Lung microvascular endothelial cell (primary cell): Measurements from ENCODE around the gene ATRN. TPM values are rescaled to one million over a fixed set of nuclear protein-coding genes. Genes with fewer than 3 reads are reported as not detected.

Source experiments
- DNase-seq, 2 donors: peaks; one replicate each; pipeline versions ENCODE4 v3.0.0 to v3.0.0-alpha.2; 2010; ENCODE audit warnings: low read depth in 2 of 2
- total RNA-seq: library from RNA; depleted of rRNA; stranded (reverse); fragments of >200 nt; gene quantifications from 2 replicates; pipeline ENCODE4 v1.2.1, GENCODE V29; 2014

ATRN gene
- total RNA-seq, 1 donor from 2014 or later, result 25.2 TPM

DNA sequence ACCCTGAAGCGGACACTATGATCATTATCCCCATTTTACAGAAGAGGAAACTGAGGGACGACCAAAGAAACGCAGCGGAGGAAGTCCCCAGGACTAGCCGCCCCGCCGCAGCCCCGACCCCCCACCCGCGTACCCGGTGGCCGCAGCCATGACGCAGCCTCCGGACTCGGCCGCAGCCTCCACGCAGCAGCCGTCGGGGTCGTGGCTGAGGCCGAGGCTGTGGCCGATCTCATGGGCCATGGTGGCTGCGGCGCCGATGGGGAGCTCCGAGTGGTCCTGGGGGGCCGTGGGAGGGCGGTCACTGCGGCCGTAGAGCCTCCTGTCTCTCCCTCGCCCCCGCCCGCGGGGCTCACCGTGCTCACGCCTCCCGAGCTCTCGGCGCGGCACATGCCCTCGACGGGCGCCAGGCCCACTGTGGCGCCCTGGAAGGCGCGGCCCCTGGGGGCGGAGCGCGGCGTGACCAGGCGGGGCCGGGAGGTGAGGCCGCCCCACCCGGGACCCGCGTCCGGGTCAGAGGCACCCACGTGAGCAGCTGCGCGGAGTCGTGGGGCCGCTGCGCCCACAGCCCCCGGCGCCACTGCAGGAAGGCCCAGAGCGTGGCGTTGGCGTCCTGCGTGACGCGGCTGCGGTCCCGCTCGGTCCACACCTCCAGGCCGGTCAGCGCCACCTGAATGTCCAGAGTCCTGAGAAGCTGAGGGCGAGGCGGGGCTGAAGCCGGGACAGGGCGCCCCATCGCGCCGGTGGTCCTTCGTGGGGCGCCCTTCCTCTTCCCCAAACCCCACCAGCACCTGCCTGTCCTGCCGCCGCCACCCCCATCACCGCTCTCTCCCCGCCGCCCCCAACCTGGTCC, 202.6 kb downstream of the ATRN start:
- DNase-seq, result no peak

DNA sequence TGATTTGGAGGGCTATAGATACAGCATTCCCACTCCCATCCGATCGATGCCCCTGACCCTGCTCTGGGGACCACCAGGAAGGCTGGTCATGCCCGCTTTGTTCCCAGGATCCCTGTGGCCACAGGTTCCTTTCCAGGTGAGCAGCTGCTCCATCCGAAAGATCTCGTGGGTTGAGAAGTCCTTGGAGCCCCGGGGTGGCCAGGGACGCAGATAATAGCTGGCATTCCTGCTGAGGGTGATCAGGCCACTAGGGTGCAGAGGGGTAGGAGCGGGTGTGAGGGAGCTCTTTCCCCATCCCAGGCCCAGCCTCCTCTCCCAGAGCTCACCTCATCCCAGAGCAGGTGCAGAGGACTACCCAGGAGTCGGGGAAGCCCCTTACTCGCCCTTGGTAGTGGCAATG, 203.6 kb downstream of the ATRN start:
- DNase-seq, result no peak

DNA sequence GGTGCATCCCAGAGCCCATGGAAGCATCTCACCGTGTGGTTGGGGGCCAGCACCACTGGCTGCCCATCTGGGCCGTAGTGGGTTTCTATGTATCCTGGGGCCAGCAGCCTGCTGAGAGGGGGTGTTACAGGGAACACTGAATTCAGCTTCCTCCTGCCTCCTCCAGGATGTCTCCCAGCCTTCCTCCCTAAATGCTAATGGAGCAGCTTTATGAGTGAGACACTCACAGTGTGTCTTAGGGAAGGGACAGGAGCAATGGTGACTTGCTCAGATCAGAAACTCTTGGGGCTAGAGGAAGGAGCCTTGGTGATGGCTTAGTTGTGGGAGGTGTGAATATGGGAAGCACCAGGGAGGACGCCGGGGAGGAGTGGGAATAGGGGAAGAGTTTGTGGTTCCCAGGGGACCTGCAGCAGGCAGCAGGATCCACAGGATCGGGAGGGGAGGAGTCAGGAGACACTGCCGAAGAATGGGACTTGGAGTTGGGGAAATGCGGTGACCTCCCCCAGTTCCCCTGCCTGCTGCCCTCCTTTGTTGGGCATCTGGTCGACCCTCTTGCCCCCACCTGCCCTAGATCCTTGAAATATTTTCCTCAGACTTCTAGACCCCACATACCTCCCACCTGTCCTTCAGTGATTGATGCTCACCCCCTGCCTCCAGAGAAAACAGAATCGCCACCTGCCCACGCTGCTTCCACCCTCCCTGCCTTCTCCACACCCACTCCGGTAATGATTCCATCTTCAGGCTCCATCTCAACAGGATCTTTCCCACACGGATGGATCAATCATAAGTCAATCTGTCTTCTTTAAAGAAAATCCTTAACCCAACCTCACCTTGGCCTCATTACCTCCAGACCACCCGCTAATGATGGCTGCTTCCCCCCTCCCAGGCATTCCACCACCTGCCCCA, 204.4 kb downstream of the ATRN start:
- no peak for DNase-seq

DNA sequence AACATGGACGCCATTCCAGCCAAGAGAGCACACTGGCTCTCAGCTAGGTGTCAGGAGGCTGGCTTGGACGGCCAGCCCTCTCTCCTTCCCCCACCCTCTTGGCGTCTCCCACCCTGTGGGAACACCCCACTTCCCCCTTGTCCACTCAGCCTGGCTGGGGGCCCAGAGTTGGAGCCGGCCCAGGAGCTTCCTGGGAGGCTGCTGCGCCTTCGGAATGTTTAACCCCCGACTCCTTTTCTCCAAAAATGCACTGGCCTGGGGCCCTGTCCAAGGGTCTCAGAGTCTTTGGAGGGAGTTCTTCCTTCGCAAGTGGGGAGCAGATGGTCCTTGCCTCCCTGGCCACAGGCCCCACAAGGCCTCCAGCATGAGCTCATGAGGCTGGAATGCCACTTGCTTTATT, 206.9 kb downstream of the ATRN start:
- DNase-seq, result no peak

DNA sequence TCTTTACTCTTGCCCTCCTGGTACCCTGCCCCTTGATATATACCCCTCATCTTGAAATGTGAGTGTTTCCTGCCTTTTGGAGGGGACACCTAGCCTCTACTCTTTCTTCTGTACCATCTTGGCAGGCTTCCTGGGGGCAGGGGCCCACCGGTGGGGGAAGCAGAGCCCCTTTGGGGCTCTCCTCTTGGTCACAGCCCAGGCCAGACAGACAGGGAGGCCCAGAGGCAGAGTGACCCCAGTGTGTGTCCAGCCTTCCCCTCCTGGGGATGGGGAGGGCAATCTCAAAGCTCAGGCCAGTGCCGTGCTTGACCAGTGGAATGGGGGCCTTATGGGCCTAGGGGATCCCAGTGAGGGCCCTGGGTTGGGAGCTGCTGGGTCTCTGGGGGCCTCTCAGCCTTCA, 207.4 kb downstream of the ATRN start:
- no peak for DNase-seq

DNA sequence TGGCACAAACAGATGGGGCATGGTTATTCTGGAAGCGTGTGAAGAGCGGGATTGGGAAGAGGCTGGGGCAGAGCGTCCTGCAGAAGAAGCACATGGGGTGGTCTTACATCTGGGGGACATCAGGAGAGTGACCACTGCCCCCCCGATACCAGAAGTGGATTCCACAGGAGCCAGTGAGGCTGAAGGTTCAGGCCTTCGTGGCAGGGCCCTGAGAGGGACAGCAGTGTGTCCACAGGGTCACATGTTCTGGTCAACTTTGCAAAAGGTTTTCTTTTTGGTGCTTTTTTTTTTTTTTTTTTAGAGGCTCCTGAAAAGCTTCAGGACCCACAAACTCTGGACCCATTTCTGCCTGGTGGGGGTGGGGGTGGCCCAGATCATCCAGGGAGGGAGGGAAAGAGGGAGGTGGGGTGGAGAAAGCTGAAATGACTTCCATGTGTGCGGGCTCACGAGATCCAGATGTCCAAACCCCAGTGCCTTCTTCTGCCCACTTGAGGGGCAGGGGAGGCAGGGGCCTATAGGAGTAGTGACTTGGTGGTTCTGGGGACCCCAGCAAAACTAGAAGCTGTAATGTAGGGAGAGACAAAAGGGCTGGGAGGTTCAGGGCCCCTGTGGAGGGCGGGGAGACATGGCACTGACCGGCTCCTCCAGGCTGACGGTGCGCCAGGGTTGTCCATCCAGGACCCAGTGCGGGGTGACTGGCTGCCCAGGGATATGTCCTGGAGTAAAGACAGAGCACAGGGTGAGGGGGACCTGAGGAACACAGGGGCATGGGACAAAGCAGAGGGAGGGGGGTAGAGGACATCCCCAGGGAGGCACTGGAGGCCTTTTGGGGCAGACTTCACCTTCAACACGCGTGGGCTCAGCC, 208.3 kb downstream of the ATRN start:
- DNase-seq, result no peak

DNA sequence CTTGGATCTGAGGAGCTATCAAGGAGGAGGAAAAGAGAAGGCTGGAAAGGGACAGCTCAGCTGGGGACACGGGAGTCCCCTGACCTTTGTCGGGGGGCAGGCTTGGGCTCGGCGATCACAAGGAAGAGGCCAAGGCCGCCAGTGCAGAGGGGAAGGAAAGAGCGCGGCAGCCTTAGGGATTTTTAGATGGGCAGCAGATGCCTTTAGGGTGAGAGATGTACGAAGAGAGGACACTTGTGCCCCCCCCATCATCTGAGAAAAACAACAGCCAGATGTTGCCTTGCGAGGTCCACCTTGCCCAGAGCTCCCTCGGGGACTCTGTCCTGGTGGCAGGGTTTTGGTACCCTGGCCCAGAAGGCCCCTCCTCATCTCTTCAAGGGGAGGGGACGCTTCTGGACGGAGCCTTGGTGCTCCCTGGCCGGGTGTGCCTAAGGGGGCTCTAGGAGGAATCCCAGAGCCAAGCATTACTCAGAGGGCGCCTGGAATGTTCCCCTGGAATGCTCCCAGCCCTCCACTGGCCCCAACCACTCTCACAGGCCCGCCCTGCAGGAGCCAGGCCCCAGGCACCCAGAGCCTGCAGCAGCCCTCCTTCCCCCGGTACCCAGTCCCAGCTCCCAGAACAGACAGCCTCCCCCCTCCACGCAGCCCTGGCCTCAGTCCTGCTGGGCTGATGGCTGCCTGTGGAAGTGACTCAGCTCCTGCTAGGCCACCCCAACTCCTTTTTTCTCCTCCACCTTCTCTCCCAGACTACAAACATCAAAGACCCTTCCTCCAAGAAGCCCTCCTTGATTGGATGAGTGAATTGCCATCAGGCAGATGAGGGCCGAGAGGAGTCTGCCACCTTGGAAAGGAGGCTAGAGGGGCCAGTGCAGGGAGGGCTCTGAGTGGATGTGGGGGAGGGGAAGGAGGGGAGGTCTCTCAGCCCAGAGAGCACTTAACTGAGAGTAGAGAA, 209.2 kb downstream of the ATRN start:
- DNase-seq, result peak in 1 of 2 donors; percentile 15

DNA sequence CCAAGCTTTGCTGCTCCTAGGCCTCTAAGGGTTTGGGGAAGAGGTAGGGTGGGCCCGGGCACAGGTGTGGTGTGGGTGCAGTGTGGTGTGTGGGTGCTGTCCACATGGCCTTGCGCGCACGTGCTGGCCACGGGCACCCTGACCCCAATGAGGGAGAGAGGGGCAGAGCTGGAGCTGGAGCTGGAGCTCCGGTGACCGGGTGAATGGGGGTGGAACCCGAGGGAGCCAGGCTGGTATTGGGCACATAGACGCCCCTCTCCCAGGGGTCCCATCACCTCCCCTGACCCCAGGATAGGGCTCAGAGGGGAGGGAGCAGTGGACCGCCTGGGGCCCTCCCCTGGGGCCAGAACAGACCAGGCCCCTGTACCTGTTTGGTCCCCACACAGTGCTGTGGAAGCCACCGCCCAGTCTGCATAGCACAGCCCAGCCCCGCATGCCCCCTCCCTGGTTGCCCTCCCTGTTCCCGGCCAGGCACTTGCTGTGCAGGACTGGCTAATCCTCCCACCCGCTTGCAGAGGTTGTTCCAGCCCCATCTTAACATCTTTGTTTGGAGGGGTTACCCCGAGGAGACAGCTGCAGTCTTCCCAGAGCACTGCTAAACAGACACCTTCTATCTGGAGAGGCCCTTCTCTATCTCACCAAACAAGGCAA, 210.0 kb downstream of the ATRN start:
- DNase-seq, result no peak

DNA sequence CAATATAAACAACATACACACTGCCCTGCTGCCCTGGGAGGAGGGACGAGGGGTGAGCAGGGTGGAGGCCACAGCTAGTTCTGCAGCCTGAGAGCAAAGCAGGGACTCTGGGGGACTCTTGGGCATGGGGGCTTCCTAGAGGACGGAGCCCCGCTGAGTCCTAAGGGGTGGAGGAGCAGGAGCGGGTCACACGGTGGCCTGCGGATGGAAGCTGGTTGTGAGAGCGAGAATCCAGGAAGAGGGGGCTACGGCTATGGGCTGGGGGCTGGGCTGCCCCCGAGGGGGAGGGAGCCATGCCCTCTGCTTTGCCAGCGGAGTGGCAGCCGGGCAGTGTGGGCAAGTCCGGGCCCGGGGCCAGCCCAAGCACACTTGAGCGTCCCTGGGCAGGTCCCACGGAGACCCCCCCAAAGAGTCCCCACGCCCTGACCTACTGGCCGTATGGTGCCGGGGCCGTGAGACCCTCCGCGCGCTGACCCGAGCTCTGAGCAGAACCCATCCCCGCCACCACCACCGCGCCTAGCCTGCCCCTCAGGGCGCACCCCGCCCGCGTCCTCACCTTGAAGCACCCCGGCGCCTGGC, 210.6 kb downstream of the ATRN start:
- DNase-seq, result no peak

DNA sequence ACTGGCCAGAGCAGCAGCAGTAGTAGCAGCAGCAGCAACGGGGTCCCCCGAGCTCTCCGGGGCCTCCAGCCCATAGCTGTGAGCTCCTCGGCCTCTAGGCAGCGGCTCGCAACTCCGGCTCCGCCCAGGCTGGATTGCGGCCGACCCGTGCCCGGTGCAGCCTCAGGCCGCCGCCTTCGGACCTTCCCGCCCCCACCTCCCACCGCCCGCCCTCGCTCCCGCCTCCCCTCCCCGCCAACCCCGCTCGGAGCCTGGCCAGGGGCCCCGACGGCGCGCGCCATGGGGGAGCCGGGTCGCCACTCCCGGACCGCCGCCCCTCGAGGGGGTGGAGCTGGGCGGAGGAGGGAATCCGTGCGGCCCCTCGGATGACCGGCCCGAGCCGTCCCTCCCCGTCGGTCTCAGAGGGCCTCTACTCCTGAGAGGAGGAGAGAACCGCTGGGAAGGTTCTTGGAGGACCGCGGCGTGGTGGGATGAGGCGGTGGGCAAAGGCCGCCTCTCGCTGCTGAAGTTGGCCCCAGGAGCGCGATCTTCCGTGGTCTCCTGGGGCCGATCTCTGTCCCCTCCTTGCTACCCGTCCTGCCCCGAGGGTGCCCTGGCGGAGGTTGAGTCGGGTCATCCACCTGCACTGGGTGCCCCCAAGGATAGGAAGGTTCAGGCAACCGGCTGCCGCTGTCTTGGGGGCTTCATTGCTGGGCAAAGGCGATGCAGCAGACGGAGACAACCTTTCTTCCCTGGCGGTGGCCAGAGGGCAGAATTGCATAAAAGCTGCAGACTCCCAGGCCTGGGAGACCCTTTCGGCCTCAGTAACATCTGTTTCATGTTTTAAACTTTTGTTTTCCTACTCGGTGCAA, 211.3 kb downstream of the ATRN start, which contains the start of gene ADAM33:
Gene ADAM33, minus strand, starts transcription at position 80 of the 851 bp plus-strand sequence. Its CDS starts 6 bp downstream, at position 74.
- DNase-seq, result no peak

DNA sequence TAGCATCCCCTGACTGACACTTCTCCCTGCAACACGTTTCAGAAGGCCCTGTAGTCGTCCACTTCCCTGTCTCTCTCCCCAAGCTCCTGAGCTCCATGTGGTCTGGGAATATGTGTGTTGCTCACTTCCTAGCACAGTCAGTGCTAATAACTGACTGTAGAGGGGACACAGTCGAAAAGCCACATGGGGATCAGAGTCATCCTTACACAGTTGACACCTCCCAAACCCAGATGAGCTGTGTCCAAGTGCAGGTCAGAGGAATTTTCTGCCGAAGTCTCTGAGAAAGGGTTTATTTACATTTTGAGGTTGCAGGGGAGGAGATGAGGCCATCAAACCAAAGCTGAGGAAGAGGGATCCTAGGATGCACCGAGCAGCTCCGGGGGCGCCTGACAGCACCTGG, 214.5 kb downstream of the ATRN start:
- no peak for DNase-seq

DNA sequence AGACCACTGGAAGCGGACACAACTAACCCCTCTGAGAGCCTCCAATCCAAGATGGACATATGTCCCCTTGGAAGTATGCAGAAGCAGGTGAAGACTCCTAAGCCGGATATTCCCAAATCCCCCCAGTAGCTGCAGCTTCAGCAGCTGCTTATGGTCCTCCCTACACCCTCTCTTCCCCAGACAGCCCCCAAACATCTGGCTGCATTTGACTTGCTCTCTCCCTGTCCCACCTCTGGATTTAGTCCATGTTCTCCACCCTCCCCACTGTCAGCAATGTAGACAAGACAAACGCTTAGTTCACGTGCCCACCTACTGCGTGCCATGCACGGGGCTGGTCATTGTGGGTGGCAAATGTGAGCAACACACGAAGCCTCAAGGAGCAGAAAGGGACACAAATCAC, 215.6 kb downstream of the ATRN start:
- no peak for DNase-seq

DNA sequence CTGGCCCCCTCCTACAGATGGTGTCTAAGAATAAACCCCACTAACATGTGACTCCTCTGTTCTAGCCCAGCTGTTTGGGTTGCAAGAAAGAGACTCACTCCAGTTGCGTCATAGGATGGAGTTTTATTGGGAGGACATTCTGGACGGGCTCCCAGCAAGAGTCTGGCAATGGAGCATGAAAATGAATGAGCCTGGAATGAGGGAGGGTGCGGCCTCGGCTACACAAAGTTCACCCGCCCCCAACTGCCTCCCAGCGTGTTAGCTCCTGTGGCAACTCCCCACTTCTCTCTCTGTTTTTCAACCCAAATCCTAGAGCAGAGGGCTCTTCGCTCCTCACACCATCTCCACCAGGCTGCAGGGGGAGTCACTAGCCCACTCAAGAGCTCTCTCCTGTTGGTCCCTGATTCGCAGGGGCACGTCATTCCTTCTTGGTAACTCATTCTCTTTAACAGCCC, 216.1 kb downstream of the ATRN start:
- no peak for DNase-seq

DNA sequence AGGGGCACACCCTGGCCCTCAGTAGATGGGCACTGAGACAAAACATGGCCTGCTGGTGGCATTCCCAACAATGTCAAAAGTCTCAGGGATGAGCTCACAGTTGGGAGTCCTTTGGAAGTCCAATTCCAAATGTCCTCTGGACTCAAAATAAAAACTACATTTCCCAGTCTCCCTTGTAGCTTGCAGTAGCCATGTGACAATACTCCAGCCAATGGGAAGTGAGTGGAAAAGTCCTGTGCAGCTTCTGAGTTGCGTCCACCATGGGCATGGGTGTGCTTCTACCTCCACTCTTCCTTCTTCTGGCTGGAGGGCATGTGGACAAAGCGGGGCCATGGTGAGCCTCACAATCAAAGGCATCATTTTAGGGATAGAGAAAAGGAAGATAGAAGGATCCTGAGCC, 216.8 kb downstream of the ATRN start:
- DNase-seq, result peak; percentile 47 to 68

DNA sequence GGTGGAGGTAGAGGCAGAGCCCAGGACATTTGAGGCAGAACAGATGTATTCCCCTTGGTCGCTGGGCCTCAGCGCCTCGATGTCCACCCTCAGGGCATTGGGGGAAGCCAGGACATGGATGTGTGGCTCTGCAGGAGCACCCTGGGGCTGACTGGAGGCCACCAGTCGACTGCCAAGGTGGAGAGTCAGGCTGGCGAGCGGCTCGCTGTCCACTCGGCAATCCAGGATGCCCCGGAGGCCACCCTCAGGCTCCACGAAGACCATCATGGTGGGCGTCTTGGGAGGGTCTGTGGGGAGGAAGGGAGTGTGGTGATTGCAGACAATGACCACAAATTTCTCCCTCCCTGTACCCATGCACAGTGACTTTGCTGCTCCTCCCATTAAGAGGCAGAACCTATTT, 219.2 kb downstream of the ATRN start:
- DNase-seq, result no peak

DNA sequence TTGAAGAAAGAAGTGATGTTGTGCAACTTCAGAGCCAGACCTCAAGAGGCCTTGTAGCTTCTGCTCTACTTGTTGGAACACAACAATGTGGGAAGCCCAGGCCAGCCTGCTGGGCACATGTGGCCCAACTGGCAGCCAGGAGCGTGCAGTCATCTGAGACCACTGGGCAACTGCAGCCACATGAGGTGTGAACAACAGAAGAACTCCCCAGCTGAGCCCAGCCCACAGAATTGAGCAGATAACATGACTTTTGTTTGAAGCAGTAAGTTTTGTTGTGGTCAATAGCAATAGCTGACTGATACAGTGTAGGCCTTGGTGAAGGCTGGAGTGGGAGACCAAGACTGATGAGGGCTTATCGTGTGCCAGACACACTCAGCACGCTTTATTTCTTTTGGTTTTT, 219.6 kb downstream of the ATRN start:
- DNase-seq, result no peak

DNA sequence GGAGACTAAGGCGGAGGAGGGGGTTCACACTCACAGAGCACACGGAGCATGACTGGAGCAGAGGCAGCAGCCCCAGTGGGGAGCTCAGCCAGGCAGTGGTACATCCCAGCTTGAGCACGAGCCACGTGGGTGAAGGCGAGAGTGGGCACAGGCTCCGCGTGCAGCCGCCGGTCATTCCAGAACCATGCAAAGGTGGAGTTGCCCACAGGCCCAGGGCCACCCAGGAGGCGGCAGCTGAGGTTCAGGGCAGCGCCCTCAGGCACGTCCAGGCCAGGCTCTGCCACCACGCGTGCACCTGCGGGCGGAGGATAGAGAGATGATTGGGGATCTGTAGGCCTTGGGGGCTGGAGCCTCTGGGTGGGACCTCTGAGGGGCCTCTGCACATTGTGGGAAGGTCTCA, 220.5 kb downstream of the ATRN start:
- no peak for DNase-seq

DNA sequence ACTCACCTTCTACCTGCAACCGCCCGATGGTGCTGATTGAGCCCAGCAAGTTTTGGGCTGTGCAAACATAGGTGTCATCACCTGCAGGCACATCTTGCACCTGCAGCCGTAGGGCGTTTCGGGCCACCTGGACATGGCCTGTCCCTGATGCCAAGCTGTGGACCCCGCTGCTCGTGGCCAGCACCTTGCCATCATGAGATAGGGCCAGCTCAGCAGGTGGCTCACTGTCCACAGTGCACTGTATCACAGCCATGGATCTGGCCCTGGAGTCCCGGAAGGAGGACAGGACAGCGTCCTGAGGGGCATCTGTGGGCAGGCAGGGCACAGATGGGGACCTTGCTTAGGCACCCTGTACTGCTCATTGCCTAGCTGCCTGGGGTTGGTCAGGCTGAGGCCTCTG, 221.1 kb downstream of the ATRN start:
- DNase-seq, result no peak
